Activated T-helper 17 cell treated with anti-CD3 and anti-CD28 coated beads, Interleukin-2, amount 50 U/mL, for 72 hours (primary cell): ENCODE results near the gene MXRA8. TPM values are rescaled to one million over a fixed set of nuclear protein-coding genes. Genes with fewer than 3 reads are reported as not detected.
"Not testable (repeated sequence)": the region's sequence is repeated elsewhere in the genome, so short reads cannot be mapped to it uniquely, and the experiment has no call there.

Experiments
- ATAC-seq: fragments of 150-1000 bp; cut with Tn5 transposase; replicated peaks from 2 replicates; pipeline ENCODE4 v1.10.0; 2021; ENCODE audit warnings: mild to moderate bottlenecking, moderate library complexity
- H3K27ac Mint-ChIP-seq: one replicate; pipeline ENCODE4 v1.8.0; 2022; ENCODE audit warnings: mixed read lengths
- H3K27me3 Mint-ChIP-seq: one replicate; pipeline ENCODE4 v1.8.0; 2022; ENCODE audit warnings: mixed read lengths
- H3K36me3 Mint-ChIP-seq: one replicate; pipeline ENCODE4 v1.8.0; 2022; ENCODE audit warnings: low read depth, mild to moderate bottlenecking, mixed read lengths
- H3K4me1 Mint-ChIP-seq: one replicate; pipeline ENCODE4 v1.8.0; 2022; ENCODE audit warnings: mixed read lengths
- H3K4me3 Mint-ChIP-seq: one replicate; pipeline ENCODE4 v1.8.0; 2022; ENCODE audit warnings: mild to moderate bottlenecking, mixed read lengths
- H3K9me3 Mint-ChIP-seq: one replicate; pipeline ENCODE4 v1.8.0; 2022; ENCODE audit warnings: mixed read lengths
- total RNA-seq, 2 donors: library from RNA; stranded (reverse); gene quantifications; one replicate each; pipeline ENCODE4 v1.2.3, GENCODE V29; 2022

MXRA8 gene
- total RNA-seq, 2 donors from 2014 or later: 0.56 TPM; not detected in 1

DNA sequence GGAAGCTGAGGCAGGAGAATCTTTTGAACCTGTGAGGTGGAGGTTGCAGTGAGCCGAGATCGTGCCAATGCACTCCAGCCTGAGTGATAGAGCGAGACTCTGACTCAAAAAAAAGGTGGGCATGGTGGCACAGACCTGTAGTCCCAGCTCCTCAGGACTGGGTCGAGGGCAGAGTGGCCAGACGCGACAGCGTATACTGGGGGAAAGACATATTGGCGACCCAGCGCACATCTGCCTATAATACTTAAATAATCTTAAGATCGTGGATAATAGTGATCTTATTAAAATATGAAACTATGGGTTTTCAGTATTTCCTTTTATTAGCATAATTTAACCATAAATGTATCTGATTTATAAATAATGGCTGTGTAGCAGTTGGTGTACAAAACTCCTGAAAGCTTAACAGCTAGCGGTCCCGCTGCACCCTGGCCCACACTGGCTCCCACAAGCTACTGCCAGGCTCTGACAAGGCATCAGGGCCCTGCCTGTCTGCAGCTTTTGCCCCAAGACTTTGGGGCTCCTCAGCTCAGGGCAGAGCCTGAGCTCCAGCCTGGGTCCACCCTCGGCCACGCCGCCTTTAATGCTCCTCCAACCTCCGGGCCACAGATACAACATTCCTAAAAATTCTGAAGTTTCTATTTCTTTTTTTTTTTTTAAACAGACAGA, 19.3 kb upstream of the MXRA8 start:
- Mint-ChIP-seq H3K27ac (no peak overlapping the region), H3K27me3 (no peaks in the 10 kb centered on the region), H3K36me3 (peaks cover 25% of the 10 kb centered on the region), H3K9me3 (no peaks in the 10 kb centered on the region), H3K4me3 (no peak overlapping the region), H3K4me1 (no peaks in the 10 kb centered on the region)
- no peak for ATAC-seq

DNA sequence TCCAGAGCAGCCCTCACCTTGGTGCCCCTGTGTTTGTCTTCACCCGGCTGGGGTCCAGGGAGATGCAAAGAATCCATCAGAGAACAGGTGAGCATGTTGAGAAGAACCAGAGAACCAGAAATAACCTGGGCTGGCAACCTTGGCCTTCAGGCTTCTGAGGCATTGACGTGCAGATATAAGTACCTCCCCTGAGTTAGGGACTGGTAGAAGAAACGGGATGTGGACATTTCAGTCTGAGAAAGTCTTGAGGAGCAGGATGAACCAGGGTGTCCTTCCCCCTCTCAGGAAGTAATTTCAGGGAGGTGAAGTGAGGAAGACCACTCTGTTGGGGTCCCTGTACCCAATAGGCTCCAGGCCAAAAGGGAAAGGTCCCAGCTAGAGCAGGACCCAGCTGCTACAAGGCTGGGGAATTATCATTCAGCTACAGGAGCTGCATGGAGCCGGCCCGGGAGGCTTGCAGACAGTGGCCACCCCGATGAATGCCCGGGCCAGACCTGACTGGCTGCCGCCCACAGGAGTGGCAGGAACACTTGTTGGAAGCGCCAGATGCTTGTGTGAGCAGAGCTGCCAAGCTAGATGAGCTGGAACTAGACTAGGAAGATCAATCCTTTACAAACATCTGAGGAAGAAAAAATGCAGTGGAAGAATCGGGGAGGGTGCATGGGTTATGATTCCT, 18.3 kb upstream of the MXRA8 start:
- H3K4me3 Mint-ChIP-seq: peak overlapping the region; percentile 92
- H3K27me3 Mint-ChIP-seq: no peaks in the 10 kb centered on the region
- H3K36me3 Mint-ChIP-seq: peaks cover 26% of the 10 kb centered on the region
- no peaks in the 10 kb centered on the region for H3K4me1 Mint-ChIP-seq
- no peaks in the 10 kb centered on the region for H3K9me3 Mint-ChIP-seq
- H3K27ac Mint-ChIP-seq: peak overlapping the region; percentile 36
- ATAC-seq: no peak

DNA sequence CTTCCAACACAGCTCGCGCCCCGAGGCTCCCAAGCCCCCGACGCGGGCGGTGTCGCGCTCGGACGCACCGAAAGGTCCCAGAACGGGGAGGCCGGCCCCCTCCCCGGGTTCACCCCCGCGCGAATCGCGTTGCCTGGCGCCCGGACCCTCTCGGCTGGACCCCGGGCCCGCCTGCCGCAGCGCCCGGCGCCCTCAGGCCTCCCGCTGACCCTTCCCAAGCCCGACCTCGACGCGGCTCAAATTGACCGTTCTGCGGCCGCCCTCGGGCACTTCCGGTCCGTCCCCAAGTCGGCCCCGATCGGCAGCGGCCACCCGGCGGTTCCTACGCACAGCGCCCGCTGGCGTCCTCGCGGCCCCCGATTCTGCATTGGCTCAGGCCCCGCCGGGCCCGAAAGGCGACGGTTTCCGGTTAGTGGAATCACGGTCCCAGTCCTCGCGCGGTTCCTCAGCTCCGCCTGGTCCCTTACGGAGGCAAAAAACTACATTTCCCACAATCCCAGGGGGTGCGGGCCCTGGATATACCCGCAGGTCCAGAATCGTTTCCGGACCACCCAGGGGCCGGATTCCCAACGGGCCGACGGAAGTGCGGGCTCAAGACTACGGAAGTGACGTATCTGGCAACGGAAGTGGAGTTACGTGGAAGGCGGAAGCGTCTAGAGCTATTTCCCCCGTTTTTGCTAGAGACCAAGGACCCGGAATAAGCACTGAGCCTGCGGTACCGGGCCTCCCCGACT, 16.7 kb upstream of the MXRA8 start, which contains the start of gene AURKAIP1:
Gene AURKAIP1, minus strand, starts transcription at position 279 of the 734 bp plus-strand sequence. CDS start 451 bp downstream, outside the sequence.
- Mint-ChIP-seq H3K36me3 (peaks cover 26% of the 10 kb centered on the region), H3K9me3 (no peaks in the 10 kb centered on the region), H3K4me3 (peak within 1 kb of the TSS; percentile 92), H3K27ac (peak within 1 kb of the TSS; percentile 97), H3K27me3 (no peaks in the 10 kb centered on the region), H3K4me1 (no peaks in the 10 kb centered on the region)
- peak; percentile 87 for ATAC-seq

DNA sequence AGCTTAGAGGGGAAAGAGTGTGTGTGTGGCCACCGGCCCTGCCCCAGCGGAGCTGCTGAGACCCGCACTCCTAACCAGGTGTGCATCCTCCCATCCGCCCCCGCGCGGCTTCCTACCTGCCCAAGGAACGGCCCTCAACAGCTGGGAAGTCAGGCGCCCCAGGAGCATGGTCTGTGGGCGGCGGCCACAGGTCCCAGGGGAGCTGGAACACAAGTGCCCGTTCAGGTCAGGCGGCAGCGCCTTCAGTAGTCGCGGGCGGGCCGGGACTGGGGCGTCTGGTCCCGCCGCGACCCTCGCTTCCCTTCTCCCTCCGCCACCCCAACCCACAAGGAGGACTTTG, 16.2 kb upstream of the MXRA8 start:
- no peaks in the 10 kb centered on the region for H3K27me3 Mint-ChIP-seq
- H3K27ac Mint-ChIP-seq: peak overlapping the region; percentile 97
- no peaks in the 10 kb centered on the region for H3K9me3 Mint-ChIP-seq
- no peaks in the 10 kb centered on the region for H3K4me1 Mint-ChIP-seq
- peak overlapping the region; percentile 92 for H3K4me3 Mint-ChIP-seq
- peaks cover 26% of the 10 kb centered on the region for H3K36me3 Mint-ChIP-seq
- no peak for ATAC-seq

DNA sequence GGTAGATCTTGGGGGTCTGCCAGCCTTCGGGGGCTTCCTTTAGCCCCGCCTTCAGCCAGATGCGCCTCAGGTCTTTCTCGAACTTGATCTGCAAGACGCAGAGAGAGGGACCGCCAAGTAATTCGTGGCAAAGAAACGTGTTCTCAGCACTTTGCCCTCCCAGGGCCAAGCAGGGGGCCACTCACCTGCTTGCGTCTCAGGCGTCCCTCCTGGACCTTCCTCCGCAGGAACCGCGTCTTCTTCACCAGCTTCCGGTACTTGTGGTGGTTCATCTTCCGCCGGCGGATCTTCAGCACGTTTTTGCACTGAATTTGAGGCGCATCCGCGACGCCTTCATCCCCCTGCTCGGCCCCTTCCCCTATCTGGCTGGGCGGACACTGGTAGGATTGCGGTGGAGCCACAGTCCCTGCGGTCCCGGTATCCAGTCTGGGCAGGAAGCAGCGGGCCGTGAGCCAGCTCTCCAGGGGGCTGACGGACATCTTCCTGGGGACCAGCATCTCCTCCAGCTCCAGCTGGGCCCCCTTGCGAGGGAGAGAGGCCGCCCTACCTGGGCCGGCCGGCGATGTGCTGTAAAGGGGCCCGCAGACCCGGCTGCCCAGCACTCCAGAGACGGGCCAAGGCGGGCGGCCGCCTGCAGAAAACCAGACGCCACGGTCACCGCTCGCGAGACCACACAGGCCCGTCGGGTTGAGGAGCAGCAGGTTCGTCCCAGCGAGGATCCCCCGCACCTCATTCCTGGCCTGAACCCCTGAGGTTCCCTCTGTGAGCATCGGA, 15.6 kb upstream of the MXRA8 start:
- H3K27ac Mint-ChIP-seq: peak overlapping the region; percentile 46
- H3K4me3 Mint-ChIP-seq: peak overlapping the region; percentile 92
- H3K36me3 Mint-ChIP-seq: peaks cover 26% of the 10 kb centered on the region
- H3K27me3 Mint-ChIP-seq: no peaks in the 10 kb centered on the region
- H3K4me1 Mint-ChIP-seq: no peaks in the 10 kb centered on the region
- no peaks in the 10 kb centered on the region for H3K9me3 Mint-ChIP-seq
- ATAC-seq: no peak

DNA sequence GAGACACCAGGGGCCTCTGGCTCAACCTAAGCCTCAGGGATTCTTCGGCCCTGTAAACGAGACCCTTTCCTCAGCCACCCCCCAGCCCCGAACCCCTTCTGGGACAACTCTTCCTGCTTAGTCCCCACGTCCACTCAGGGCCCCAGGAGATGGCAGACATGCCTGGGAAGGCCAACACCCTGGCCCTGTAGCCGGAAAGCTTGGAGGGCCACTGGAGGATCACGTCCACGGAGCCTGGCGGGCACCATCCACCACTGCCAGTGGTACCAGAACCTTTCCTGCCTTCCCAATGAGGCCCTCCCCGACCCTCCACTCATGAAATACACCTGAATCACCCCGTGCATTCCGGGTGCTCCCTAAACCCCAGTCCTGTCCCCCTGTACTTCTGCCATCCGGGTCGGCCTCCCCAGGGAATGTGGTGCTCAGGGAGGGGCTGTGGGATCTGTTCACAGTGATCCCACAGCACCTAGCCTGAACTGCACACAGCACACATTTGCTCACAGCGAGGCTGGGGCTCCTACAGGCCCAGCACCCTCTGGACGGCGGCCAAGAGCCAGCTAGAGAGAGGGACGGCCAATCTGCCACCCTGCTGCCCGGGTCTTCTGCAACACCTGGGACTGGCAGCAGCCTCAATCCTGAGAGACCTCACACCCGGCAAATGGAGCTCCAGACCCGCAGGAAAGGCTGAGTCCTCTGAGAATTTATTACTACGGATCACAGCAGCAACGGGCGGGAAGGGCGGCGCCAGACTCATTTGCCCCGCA, 14.9 kb upstream of the MXRA8 start:
- ATAC-seq: no peak

DNA sequence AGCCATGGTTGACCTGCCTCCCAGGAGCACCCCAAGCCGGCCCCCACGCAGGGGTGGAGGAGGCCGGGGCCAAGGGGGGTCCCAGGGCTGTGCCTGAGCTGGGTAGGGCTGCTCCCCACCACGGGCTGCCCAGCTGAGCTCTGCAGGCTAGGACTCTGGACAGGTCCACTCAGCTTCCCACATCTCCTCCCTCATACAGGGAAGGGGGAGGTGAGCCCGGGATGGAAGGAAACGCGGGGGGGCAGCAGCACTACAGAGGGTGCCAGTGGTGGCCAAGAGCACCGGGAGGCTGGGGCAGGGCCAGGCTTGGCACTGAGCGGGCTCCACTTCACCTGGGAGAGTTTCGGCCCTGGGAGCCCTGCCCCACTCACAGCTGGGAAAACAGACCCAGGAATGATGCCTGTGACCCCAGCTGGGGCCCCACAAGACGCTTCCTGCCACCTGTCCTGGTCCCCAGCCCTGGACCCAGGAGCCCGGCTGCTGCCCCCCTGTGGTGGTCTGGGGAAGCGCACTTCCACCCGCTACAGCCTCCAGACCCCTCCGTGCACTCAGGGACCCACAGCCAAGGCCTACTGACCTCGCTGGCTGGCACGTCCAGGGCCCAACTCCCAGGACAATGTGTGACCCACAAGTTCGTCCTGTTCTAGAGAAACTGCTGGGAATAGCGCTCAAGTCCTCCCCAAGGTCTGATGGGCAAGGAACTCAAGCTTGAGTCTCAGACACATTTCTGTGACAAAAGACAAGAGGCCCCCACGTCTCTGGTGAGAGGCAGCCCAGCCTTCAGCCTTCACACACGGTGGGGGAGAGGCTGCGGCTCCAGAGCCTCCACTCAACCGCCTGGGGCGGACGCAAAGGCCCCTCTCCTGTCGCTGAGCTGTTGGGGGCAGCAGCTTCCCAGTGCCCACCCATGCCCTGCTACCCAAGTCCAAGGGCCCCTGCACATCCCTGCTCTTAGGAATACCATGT, 13.7 kb upstream of the MXRA8 start:
- H3K4me1 Mint-ChIP-seq: no peaks in the 10 kb centered on the region
- H3K27me3 Mint-ChIP-seq: no peaks in the 10 kb centered on the region
- H3K4me3 Mint-ChIP-seq: peak overlapping the region; percentile 27
- no peak overlapping the region for H3K27ac Mint-ChIP-seq
- peak; percentile 52 for ATAC-seq
- peaks cover 26% of the 10 kb centered on the region for H3K36me3 Mint-ChIP-seq
- no peaks in the 10 kb centered on the region for H3K9me3 Mint-ChIP-seq

More for the DNA sequence above, 14.9 kb upstream of the MXRA8 start:
- peaks cover 26% of the 10 kb centered on the region for H3K36me3 Mint-ChIP-seq
- H3K27me3 Mint-ChIP-seq: no peaks in the 10 kb centered on the region
- H3K4me1 Mint-ChIP-seq: no peaks in the 10 kb centered on the region
- peak overlapping the region; percentile 43 for H3K27ac Mint-ChIP-seq
- no peaks in the 10 kb centered on the region for H3K9me3 Mint-ChIP-seq
- peak overlapping the region; percentile 92 for H3K4me3 Mint-ChIP-seq

DNA sequence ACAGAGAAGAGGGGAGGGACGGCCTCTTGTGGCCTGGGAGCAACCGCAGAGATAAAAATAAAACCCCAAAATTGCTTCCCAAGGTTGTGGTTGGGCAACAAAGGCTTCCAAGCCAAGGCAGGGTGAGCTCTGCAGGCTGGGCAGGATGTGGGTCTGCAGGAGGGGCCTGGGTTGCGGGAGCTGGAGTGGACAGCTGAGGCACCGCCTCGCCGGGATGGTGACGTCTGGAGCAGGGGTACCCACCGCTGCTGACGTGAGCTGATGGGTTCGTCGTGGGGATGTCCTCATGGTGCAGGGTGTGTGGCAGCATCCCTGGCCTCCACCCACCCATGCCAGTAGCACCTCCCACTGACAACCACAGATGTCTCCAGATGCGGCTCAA, 13.0 kb upstream of the MXRA8 start:
- Mint-ChIP-seq H3K9me3 (no peaks in the 10 kb centered on the region), H3K36me3 (peaks cover 26% of the 10 kb centered on the region), H3K27me3 (no peaks in the 10 kb centered on the region), H3K4me1 (no peaks in the 10 kb centered on the region), H3K4me3 (peak overlapping the region; percentile 11), H3K27ac (no peak overlapping the region)
- ATAC-seq: peak; percentile 8

DNA sequence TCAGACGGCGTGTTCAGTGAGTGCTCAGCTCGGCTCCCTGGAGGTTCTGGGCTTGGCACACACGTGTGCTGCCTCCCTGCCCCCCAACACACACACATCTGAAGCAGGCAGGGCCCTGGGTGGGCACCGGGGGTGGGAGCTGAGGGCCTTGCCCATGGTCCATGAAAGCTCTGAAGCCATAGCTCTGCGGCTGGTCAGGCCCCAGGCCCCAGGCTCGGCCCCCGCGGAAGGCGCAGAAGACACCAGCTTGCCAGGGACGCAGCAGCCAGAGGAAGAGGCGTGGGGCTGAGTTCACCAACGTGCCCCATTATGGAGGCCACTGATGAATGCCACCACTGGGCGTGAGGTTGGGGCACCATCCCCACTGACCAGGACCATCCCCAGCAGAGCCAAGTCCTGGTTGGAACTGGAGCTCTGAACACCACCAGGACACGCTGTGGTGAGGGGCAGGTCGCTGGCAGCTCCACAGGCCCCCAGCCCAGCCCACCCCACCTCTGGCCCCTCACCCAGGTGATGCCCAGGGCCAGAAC, 12.5 kb upstream of the MXRA8 start:
- Mint-ChIP-seq H3K36me3 (peaks cover 26% of the 10 kb centered on the region), H3K4me1 (no peaks in the 10 kb centered on the region), H3K27ac (no peak overlapping the region), H3K27me3 (no peaks in the 10 kb centered on the region), H3K4me3 (peak overlapping the region; percentile 11), H3K9me3 (no peaks in the 10 kb centered on the region)
- ATAC-seq: no peak

DNA sequence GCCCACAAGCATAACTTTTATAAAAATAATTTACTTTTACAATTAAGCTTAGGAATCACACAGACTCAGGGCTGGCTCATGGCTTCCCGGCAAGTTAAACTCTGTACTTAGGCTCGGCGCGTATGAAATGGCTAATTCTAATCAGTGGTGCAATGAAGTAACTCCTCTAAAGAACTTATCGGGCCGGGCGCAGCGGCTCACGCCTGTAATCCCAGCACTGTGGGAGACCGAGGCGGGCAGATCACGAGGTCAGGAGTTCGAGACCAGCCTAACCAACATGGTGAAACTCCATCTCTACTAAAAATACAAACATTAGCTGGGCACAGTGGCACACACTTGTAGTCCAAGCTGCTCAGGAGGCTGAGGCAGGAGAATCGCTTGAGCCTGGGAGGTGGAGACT, 11.7 kb upstream of the MXRA8 start:
- H3K27me3 Mint-ChIP-seq, H3K9me3 Mint-ChIP-seq, H3K4me1 Mint-ChIP-seq, ATAC-seq, H3K27ac Mint-ChIP-seq, H3K4me3 Mint-ChIP-seq: not testable (repeated sequence)
- peaks cover 21% of the 10 kb centered on the region for H3K36me3 Mint-ChIP-seq

DNA sequence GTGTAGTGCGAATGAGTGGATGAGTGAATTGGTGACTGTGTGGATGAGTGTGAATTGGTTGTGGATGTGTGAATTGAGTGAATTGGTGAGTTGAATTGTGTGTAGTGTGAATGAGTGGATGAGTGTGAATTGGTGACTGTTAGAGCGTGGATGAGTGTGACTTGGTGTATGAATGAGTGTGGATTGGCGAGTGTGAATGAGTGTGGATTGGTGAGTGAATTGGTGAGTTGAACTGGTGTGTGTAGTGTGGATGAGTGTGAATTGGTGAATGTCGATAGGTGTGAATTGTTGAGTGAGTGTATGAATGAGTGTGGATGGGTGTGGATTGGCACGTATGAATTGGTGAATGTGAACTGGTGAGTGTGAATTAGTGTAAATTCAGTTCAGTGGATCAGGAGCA, 9.0 kb upstream of the MXRA8 start:
- no peak for ATAC-seq
- Mint-ChIP-seq H3K9me3 (no peaks in the 10 kb centered on the region), H3K36me3 (no peaks in the 10 kb centered on the region), H3K27me3 (no peaks in the 10 kb centered on the region), H3K27ac (no peak overlapping the region), H3K4me3 (no peak overlapping the region), H3K4me1 (no peaks in the 10 kb centered on the region)

DNA sequence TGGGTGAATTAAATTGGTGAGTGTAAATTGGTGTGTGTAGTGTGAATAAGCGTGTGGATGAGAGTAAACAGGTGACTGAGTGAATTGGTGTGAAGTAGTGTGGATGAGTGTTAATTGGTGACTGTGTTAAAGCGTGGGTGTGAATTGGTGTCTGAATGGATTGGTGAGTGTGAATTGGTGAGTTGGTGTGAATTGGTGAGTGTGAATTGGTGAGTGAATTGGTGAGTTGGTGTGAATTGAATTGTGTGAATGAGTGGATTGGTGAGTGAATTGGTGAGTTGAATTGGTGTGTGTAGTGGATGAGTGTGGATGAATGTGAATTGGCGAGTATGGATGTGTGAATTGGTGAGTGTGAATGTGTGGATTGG, 8.3 kb upstream of the MXRA8 start:
- H3K4me1 Mint-ChIP-seq: no peaks in the 10 kb centered on the region
- H3K36me3 Mint-ChIP-seq: no peaks in the 10 kb centered on the region
- no peak for ATAC-seq
- no peaks in the 10 kb centered on the region for H3K9me3 Mint-ChIP-seq
- H3K27ac Mint-ChIP-seq: no peak overlapping the region
- H3K27me3 Mint-ChIP-seq: no peaks in the 10 kb centered on the region
- no peak overlapping the region for H3K4me3 Mint-ChIP-seq
